Measurements from ENCODE around the gene ADISSP.

ADISSP gene

GRCh38 chr20:3767427-3768341 is at the start of gene ADISSP:
ADISSP (minus strand) TSS chr20:3767753; CDS start chr20:3760100, 7,653 bp downstream.
- peak; percentile 97 to 99 for DNase-seq

DNA sequence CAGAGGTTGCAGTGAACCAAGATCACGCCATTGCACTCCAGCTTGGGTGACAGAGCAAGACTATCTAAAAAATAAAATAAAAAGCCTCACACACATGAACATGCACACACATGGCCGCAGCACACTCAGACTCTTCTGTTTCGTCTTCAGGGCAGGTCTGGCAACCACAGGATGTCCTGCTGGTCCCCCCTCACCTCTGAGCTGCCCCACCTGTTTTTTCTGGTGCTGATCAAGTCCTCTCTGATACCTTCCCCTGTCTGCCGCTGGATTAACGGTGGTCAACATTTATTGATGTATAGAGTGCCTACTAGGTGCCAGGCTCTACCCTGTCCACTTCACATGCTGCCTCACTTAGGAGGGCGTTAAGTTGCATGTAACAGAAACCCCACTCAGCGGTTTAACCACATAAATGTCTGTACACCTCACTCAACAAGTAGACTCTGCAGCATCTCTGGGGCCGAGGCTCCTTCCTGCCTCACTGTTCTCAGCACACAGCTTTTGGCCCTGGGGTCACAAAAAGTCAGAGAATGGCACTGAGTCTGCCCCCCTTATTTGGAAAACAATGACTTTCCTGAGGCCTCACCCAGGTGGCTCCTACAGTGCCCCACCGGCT is 48.3 kb upstream of the ADISSP start:
- DNase-seq: no peak

- no peak for DNase-seq
Observed at GRCh38 chr20:3814928-3815495, 47.5 kb upstream of the ADISSP start.

GRCh38 chr20:3813848-3814581 is 46.5 kb upstream of the ADISSP start:
- no peak for DNase-seq

DNA sequence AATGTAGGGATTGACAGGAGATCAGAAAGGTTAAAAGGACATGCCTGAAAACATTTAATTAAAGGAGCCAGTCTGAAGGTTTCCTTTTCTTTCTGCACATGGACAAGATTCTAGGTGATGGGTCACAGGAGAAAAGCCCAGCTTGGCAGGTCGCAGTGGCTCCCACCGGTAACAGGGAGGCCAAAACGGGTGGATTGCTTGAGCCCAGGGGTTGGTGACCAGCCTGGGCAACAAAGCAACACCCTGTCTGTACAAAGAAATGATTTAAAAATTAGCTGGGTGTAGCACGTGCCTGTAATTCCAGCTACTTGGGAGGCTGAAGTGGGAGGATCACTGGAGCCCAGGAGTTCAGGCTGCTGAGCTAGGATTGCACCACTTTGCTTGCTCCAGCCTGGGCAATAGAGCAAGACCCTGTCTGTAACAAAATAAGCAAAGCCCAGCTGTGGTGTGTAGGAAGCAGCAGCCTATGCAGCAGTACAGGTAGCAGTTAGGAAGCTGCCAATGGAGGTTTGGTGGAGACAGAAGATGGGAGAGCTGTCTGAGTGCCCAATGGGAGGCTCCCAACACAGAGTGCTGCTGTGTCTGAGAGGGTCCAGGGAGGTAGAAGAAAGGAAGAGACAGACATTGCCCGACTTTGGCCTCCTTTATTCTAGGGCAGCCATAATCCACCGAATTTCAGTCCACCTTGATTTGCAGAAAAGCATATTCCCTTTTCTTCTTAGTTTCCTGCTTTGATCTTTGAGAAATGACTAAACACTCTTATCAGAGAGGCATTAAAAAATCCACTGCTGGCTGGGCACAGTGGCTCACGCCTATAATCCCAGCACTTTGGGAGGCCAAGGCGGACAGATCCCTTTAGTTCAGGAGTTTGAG is 45.7 kb upstream of the ADISSP start:
- DNase-seq: no peak

DNA sequence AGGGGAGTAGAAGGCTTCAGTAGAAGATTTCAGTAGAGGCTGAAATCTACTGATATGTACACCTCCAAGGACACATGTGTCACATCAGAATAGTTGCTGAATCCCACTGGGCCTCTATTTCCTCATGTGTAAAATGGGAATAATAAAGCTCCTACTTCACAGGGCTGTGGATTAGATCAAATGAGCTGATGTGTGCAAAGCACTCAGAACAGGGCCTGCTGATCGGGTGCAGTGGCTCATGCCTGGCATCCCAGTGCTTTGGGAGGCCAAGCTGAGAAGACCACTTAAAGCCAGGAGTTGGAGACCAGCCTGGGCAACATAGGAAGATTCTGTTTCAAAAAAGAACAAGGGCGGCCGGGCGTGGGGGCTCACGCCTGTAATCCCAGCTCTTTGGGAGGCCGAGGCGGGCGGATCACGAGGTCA is 44.7 kb upstream of the ADISSP start:
- DNase-seq: no peak

DNA sequence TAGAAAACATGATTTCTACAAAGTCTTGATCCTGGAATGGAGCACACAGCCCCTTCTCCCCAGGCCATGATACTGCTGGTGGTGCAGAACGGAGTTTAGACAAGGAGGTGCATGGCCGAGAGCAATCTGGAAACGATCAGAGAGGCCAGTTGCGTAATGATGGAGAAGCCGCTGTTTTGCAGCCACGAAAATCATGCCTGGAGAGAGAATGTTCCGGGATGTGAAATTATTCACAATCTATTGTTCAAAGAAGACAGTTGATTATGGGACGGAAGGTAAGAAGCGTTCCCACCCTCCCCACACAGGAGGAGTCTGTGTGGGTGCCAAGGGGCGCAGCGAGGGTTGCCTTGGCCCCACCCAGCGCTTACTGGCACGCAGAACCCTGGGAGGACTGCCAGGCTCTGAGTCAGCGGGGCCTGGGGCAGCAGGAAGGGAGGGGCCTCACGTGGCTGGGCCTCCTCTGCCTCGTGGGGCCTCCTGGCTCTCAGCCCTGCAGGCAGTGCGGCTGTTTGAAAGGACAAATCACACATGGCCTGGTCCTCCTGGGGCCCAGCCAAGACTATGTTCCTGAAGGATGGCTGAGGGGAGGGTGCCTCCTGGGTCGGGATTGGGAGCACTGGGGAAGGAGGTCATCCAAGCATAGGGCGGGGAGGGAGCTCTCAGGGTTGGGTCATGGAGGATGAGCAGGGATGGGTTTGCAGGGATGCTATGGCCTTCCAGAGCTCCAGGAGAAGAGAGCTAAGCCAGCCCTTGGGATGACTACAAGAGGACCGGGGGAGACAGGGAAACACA is 44.1 kb upstream of the ADISSP start:
- no peak for DNase-seq

DNA sequence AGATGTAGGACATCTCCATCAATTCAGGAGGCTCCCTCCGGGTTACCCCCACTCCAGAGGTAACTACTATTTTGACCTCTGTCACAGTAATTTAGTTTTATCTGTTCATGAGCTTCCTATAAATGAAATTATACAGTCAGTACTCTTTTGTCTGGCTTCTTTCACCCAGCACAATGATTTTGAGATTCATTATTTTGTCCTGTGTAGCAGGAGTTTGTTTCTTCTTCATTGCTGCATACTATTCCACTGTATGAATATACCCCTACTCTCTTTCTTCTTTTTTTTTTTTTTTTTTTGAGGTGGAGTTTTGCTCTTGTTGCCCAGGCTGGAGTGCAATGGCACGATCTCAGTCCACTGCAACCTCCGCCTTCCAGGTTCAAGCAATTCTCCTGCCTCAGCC is 41.0 kb upstream of the ADISSP start:
- no peak for DNase-seq

DNA sequence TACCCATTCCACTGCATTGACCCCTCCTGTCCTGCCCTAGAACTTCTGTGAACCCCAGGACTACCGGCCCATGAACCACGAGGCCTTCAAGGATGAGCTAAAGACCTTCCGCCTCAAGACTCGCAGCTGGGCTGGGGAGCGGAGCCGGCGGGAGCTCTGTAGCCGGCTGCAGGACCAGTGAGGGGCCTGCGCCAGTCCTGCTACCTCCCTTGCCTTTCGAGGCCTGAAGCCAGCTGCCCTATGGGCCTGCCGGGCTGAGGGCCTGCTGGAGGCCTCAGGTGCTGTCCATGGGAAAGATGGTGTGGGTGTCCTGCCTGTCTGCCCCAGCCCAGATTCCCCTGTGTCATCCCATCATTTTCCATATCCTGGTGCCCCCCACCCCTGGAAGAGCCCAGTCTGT is 37.2 kb upstream of the ADISSP start:
- no peak for DNase-seq

GRCh38 chr20:3804254-3804751 is 36.8 kb upstream of the ADISSP start:
- DNase-seq: no peak

- peak in 1 of 2 experiments; percentile 29 for DNase-seq
Observed at GRCh38 chr20:3803854-3804253, 36.3 kb upstream of the ADISSP start.

DNA sequence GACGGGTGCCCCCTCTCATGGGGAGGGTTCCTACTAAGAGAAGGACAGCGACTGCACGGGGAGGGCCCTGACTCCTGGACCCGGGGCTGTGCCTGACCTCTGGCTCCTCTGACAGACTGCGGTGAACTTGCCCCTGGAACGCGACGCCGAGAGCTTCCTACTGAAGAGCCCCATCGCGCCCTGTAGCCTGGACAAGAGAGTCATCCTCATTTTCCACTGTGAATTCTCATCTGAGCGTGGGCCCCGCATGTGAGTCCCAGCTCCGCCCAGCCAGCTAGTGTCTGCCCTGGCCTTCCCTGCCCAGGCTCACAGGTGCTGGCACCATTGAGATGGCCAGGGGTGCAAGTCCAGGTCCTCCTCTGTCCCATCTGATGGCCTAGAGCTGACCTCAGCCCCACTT is 35.7 kb upstream of the ADISSP start:
- DNase-seq: no peak

GRCh38 chr20:3802524-3803239 is 35.1 kb upstream of the ADISSP start:
- no peak for DNase-seq

DNA sequence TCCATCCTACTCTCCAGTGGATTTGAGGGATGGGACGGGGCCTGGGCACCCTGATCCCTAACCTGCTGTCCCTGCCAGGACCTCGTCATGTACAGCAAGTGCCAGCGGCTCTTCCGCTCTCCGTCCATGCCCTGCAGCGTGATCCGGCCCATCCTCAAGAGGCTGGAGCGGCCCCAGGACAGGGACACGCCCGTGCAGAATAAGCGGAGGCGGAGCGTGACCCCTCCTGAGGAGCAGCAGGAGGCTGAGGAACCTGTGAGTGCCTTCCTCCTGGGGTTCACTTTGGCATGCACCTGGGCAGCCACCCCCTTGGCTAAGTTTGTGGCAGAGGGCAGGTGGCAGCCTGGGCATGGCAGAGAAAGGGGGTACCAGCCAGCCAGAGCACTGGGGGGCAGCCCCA is 34.3 kb upstream of the ADISSP start:
- DNase-seq: no peak

DNA sequence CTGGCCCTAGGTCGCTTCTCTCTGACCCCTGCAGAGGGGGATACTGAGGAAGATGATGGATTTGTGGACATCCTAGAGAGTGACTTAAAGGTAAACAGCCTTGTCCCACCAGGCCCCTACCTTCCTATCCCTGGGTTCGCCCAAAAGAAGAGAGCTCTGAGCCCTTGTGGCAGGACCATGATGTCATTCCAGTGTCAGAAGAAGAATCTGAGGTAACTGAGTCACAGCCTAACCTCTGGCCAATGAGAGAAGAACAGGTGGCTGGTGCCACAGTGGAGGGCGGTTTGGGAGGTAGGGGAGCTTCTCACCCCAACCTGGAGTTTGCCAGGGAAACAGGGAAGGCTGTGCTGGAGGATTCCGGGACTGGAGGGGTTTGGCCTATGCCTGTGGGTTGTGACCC is 33.7 kb upstream of the ADISSP start:
- DNase-seq: no peak

GRCh38 chr20:3800878-3801260 is 33.3 kb upstream of the ADISSP start:
- no peak for DNase-seq

DNA sequence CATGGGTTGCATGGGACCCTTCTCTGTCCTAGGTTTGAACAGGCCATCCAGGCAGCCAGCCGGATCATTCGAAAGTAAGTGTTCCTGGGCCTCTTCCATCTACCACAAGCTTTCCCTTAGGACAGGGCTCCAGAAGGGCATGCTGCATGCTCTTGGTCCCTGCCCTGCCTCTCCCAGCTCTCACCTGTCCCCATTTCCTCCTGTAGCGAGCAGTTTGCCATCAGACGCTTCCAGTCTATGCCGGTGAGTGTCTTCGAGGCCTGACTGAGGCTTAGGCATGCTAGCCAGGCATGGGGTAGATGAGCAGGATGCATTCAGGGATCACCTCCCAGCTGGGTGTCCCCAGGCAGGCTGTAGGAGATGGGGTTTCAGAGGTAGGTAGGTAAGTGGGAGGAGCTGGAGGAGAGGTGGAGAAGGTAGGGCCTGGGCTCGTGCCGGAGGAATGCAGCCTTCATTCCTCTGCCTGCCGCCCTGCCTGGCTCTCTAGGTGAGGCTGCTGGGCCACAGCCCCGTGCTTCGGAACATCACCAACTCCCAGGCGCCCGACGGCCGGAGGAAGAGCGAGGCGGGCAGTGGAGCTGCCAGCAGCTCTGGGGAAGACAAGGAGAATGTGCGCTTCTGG is 32.8 kb upstream of the ADISSP start:
- no peak for DNase-seq

DNA sequence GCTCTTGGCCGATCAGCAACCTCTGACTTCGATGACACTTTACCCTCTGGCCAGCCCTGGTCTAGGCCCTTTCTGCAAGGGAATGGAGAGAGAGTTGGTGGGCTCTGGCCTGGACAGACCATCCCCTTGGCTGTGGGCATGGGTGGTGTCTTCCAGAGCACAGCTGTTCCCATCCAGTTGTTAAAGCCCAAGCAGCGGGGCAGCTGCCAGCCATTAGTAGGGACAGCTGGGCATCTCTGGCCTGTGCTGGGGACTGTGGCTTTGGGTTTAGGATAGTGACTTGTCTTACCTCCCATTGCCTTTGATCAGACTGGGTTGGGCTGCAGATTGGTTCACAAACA is 31.3 kb upstream of the ADISSP start:
- DNase-seq: no peak

- DNase-seq: no peak
Observed at GRCh38 chr20:3798373-3798768, 30.8 kb upstream of the ADISSP start.

All from NCI-H524 (cell line).